ENCODE measurements around the gene RNLS.

DNA sequence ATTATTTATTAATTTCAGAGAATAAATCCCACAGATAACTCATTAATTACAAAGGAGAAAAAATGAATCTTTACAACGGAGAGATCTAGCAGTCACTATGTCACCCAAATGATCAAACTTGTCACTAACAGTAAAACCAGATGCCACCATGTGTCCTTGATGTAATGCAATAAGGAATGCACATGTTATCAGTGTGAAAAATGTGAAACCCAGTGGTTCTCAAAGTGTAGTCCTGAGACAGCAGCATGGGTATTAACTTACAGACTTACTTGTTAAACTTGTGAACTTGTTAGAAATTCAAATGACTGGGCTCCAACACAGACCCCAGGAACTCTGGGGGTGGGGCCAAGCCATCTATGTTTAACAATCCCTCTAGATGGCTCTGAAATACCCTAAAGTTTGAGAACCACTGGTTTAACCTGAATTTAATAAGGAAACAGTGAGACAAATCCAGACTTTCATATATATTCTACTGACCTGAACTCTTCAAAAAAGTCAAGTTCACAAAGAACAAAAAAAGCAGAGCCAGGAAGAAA, 77.4 kb downstream of the RNLS start:
- TF ChIP-seq CTCF (IDR thresholded peaks at IDR 0.05) (no peak), MYC (IDR thresholded peaks at IDR 0.05; ENCODE audit: borderline replicate concordance, low read length) (no peak), NPAS2 (CRISPR knock-in tag; IDR thresholded peaks at IDR 0.05; ENCODE audit: borderline replicate concordance) (no peak), REST (IDR thresholded peaks at IDR 0.05) (no peak), EP300 (IDR thresholded peaks at IDR 0.05) (no peak), POLR2A (IDR thresholded peaks at IDR 0.05; ENCODE audit: low read length) (no peak), E2F6 (IDR thresholded peaks at IDR 0.05; ENCODE audit: borderline replicate concordance, low read depth) (no peak), PBX3 (IDR thresholded peaks at IDR 0.05) (no peak), JUN (IDR thresholded peaks at IDR 0.05) (no peak), KDM1A (IDR thresholded peaks at IDR 0.05; ENCODE audit: low read depth) (no peak), RCOR1 (IDR thresholded peaks at IDR 0.05; ENCODE audit: low read depth, low read length) (no peak)
